ENCODE results near the gene CLIC1.

DNA sequence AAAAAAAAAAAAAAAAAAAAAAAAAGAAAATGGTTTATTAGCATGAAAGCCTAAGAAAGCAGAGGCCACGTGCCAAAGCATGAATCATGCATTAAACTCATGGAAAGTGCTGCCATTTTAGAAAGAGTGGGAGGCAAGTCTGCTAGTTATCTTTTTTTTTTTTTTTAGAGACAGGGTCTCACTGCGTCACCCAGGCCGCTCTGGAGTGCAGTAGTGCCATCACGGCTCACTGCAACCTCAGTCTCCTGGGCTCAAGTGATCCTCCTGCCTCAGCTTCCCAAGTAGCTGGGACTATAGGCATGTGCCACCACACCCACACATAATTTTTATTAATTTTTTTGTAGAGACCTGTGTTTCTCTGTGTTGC is 35.6 kb upstream of the CLIC1 start:
- TF ChIP-seq CTCF (IDR thresholded peaks at IDR 0.05) (no peak), POLR2A (IDR thresholded peaks at IDR 0.05) (no peak)
